ENCODE measurements around the gene NEBL. TPM values are rescaled to one million over a fixed set of nuclear protein-coding genes. Genes with fewer than 3 reads are reported as not detected.

The NEBL gene
- total RNA-seq, 1 experiment from 2014 or later, result 11.2 TPM

DNA sequence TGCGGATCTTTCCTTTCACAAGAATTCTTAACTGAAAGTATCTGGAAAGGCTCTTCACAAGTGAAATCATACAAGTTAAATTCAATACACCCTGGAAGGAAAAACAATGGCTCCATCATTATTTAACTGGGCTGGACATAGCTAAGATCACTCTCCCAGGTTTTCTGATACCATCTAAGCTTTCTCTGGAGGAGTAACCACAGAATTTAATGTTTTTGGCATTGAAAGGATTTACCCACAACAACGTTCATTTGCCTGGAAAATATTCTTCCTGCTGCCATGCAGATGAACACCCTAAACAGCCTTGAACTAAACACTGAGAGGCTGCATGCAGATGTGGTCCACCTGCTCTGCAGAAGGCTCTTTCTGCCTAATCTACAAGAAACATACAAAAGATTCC lies 4.3 kb downstream of the NEBL start:
- DNase-seq, result no peak
- TF ChIP-seq, protein P1, sequence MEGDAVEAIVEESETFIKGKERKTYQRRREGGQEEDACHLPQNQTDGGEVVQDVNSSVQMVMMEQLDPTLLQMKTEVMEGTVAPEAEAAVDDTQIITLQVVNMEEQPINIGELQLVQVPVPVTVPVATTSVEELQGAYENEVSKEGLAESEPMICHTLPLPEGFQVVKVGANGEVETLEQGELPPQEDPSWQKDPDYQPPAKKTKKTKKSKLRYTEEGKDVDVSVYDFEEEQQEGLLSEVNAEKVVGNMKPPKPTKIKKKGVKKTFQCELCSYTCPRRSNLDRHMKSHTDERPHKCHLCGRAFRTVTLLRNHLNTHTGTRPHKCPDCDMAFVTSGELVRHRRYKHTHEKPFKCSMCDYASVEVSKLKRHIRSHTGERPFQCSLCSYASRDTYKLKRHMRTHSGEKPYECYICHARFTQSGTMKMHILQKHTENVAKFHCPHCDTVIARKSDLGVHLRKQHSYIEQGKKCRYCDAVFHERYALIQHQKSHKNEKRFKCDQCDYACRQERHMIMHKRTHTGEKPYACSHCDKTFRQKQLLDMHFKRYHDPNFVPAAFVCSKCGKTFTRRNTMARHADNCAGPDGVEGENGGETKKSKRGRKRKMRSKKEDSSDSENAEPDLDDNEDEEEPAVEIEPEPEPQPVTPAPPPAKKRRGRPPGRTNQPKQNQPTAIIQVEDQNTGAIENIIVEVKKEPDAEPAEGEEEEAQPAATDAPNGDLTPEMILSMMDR (IDR thresholded peaks at IDR 0.05; ENCODE audit: unreplicated experiment), result no peak
- BruUV-seq (replicated peaks), result no TSS peak
- Mint-ChIP-seq H3K4me3 (ENCODE audit: low read depth, unreplicated experiment) (no peak overlapping the region), H3K36me3 (ENCODE audit: insufficient read depth, unreplicated experiment) (no peaks in the 10 kb centered on the region), H3K9me3 (ENCODE audit: low read depth, unreplicated experiment) (no peaks in the 10 kb centered on the region), H3K27me3 (ENCODE audit: unreplicated experiment) (no peaks in the 10 kb centered on the region), H3K27ac (ENCODE audit: unreplicated experiment) (no peak overlapping the region), H3K4me1 (ENCODE audit: low read depth, unreplicated experiment) (no peaks in the 10 kb centered on the region)
- CTCF ChIA-PET, result no interaction called here
- intact Hi-C loops (cut with micrococcal nuclease; ENCODE audit: unreplicated experiment), result no loop called here

DNA sequence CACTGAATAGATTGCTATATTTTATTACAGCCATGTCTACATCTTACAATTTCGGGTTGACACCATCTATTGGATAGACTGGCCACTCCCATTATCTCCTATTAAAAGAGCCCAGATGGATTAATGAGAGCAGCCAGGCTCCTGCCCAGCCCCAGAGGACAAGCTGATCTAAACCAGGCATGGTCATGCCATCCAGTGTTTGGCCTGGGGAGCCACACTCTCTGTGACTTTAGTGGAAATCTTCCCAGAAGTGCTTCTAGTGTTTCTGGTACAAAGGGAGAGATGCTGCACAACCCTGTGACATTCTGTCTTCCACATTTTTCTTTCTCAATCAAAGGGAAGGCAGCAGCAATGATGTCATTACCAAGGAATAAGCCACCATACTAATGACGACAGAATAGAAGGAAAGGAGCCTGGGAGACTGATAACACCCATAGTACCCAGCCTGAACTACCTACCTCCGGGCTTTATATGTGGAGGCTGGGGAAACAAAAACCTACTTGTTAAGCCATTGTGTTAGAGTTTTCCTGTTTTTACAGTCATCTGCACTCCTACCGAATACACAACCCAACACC lies 5.0 kb downstream of the NEBL start:
- CTCF ChIA-PET, result no interaction called here
- Mint-ChIP-seq H3K36me3 (ENCODE audit: insufficient read depth, unreplicated experiment) (no peaks in the 10 kb centered on the region), H3K9me3 (ENCODE audit: low read depth, unreplicated experiment) (no peaks in the 10 kb centered on the region), H3K27ac (ENCODE audit: unreplicated experiment) (no peak overlapping the region), H3K4me3 (ENCODE audit: low read depth, unreplicated experiment) (no peak overlapping the region), H3K4me1 (ENCODE audit: low read depth, unreplicated experiment) (no peaks in the 10 kb centered on the region), H3K27me3 (ENCODE audit: unreplicated experiment) (no peaks in the 10 kb centered on the region)
- TF ChIP-seq, protein P1 (IDR thresholded peaks at IDR 0.05; ENCODE audit: unreplicated experiment), result no peak
- intact Hi-C loops (cut with micrococcal nuclease; ENCODE audit: unreplicated experiment), result no loop called here
- no TSS peak for BruUV-seq (replicated peaks)
- no peak for DNase-seq

DNA sequence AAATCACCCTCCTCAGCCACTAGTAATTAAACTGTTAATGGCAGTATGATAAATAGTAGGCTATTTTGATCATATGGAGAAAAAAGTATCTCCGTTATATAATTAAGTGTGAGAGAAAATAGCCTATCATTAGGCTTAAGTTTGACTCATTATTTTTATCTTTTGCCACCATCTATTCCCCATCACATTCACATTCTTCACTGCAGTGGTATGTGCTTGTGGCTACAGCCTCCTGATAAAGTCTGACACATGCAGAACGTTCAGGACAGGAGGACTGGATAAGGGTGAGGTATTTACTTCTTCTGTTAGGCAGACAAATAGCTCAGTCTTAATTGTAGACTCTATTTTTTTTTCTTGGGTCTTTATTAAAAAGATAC lies 5.8 kb downstream of the NEBL start:
- TF ChIP-seq, protein P1 (IDR thresholded peaks at IDR 0.05; ENCODE audit: unreplicated experiment), result no peak
- H3K36me3 Mint-ChIP-seq (ENCODE audit: insufficient read depth, unreplicated experiment), result no peaks in the 10 kb centered on the region
- H3K27me3 Mint-ChIP-seq (ENCODE audit: unreplicated experiment), result no peaks in the 10 kb centered on the region
- DNase-seq, result no peak
- no peak overlapping the region for H3K27ac Mint-ChIP-seq (ENCODE audit: unreplicated experiment)
- CTCF ChIA-PET, result no interaction called here
- H3K9me3 Mint-ChIP-seq (ENCODE audit: low read depth, unreplicated experiment), result no peaks in the 10 kb centered on the region
- no peaks in the 10 kb centered on the region for H3K4me1 Mint-ChIP-seq (ENCODE audit: low read depth, unreplicated experiment)
- H3K4me3 Mint-ChIP-seq (ENCODE audit: low read depth, unreplicated experiment), result no peak overlapping the region
- intact Hi-C loops (cut with micrococcal nuclease; ENCODE audit: unreplicated experiment), result no loop called here
- no TSS peak for BruUV-seq (replicated peaks)

DNA sequence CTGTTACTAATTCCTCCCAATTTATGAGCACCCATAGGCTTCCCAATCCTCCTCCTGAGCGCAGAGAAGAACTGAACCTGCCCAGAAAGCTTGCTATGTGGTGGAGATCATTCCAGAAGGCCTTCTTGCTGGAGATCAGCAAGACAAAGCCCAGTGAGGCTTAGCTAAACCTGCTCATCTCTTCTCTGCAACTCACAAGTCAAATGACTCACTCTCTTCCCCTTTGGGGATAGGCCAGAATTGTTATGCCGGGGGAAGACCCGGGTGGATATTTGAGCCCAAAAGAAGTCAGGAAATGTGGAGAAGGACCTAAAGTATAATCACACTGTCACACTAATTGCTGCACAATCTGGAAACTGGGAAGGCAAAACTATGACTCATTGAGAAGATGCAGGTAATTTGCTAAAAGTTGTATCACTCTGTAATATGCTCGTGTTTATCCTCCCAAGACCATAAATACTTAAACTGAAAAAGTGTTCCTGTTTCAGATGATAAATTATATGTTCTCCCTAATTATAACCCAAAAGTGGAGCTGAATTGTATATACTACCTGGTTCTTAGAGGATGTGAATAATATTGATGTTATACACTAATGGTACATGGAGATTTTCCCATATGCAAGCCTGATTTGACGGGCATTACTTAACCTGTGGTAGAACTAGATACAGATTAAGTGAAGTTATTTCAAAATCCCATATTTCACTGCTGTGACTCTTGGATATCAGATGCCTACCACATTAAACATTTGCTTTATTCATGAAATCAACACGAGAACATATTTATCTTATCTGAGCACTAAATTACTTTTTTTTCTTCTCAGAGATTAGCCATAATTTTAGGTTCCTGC lies 6.4 kb downstream of the NEBL start:
- no peaks in the 10 kb centered on the region for H3K9me3 Mint-ChIP-seq (ENCODE audit: low read depth, unreplicated experiment)
- no peaks in the 10 kb centered on the region for H3K4me1 Mint-ChIP-seq (ENCODE audit: low read depth, unreplicated experiment)
- intact Hi-C loops (cut with micrococcal nuclease; ENCODE audit: unreplicated experiment), result no loop called here
- CTCF ChIA-PET, result no interaction called here
- no peak for DNase-seq
- no TSS peak for BruUV-seq (replicated peaks)
- H3K4me3 Mint-ChIP-seq (ENCODE audit: low read depth, unreplicated experiment), result no peak overlapping the region
- no peaks in the 10 kb centered on the region for H3K27me3 Mint-ChIP-seq (ENCODE audit: unreplicated experiment)
- TF ChIP-seq, protein P1 (IDR thresholded peaks at IDR 0.05; ENCODE audit: unreplicated experiment), result no peak
- no peaks in the 10 kb centered on the region for H3K36me3 Mint-ChIP-seq (ENCODE audit: insufficient read depth, unreplicated experiment)
- no peak overlapping the region for H3K27ac Mint-ChIP-seq (ENCODE audit: unreplicated experiment)
